ENCODE results near the gene USP3.
A peak's percentile ranks its signal among the peaks of the same experiment; 100 is the strongest.
"Not testable (repeated sequence)": the region's sequence is repeated elsewhere in the genome, so short reads cannot be mapped to it uniquely, and the experiment has no call there.

The USP3 gene

GRCh38 chr15:63530752-63531299 lies 26.4 kb downstream of the USP3 start:
- H3K79me2 ChIP-seq (ENCODE audit: low read length), result peaks cover 98% of the 10 kb centered on the region
- no peaks in the 10 kb centered on the region for H3K9me3 ChIP-seq (replicated peaks; ENCODE audit: insufficient read depth, low read length)
- H3K27ac ChIP-seq (ENCODE audit: low read length), result peak overlapping the region; percentile 2; the same call in 1 of the 2 replicates
- no peak for TF ChIP-seq EZH2phosphoT487 (IDR thresholded peaks at IDR 0.05; ENCODE audit: low read length)
- TF ChIP-seq CTCF (IDR thresholded peaks at IDR 0.05; ENCODE audit: low read length), result no peak
- no peak for TF ChIP-seq EZH2 (optimal IDR thresholded peaks at IDR 0.05; ENCODE audit: low read depth, low read length)
- H3K36me3 ChIP-seq (replicated peaks; ENCODE audit: insufficient read depth, low read length), result no peaks in the 10 kb centered on the region
- no peaks in the 10 kb centered on the region for H3K27me3 ChIP-seq (replicated peaks; ENCODE audit: insufficient read depth, low read length)
- no peaks in the 10 kb centered on the region for H3K9me2 ChIP-seq (replicated peaks; ENCODE audit: insufficient read depth, low read length)
- no peak for DNase-seq
- no peak overlapping the region for H3K9ac ChIP-seq (ENCODE audit: low read length)
- no peaks in the 10 kb centered on the region for H3F3A ChIP-seq (ENCODE audit: insufficient read depth, low read length)
- H3K4me2 ChIP-seq (ENCODE audit: low read depth, low read length), result peak overlapping the region; percentile 11
- H3K4me3 ChIP-seq (ENCODE audit: low read length), result no peak overlapping the region; the same call in 1 of the 2 replicates
- H4K20me1 ChIP-seq (ENCODE audit: insufficient read depth, low read length), result peaks cover under 1% of the 10 kb centered on the region; the same call in 1 of the 2 replicates
- peaks cover 20% of the 10 kb centered on the region for H3K4me1 ChIP-seq (ENCODE audit: low read length)
- H2AFZ ChIP-seq (ENCODE audit: low read length), result no peak overlapping the region

- Histone ChIP-seq H3K27me3 (replicated peaks; ENCODE audit: insufficient read depth, low read length) (no peaks in the 10 kb centered on the region), H3K27ac (ENCODE audit: low read length) (no peak overlapping the region), H3K79me2 (ENCODE audit: low read length) (peaks cover 96% of the 10 kb centered on the region), H3K4me1 (ENCODE audit: low read length) (peaks cover 26% of the 10 kb centered on the region), H3K36me3 (replicated peaks; ENCODE audit: insufficient read depth, low read length) (no peaks in the 10 kb centered on the region), H3K9ac (ENCODE audit: low read length) (no peak overlapping the region), H4K20me1 (ENCODE audit: insufficient read depth, low read length) (peaks cover 4% of the 10 kb centered on the region; the same call in 1 of the 2 replicates), H3K4me3 (ENCODE audit: low read length) (no peak overlapping the region), H2AFZ (ENCODE audit: low read length) (no peak overlapping the region), H3K9me3 (replicated peaks; ENCODE audit: insufficient read depth, low read length) (no peaks in the 10 kb centered on the region), H3K9me2 (replicated peaks; ENCODE audit: insufficient read depth, low read length) (no peaks in the 10 kb centered on the region), H3K4me2 (ENCODE audit: low read depth, low read length) (peak overlapping the region; percentile 11), H3F3A (ENCODE audit: insufficient read depth, low read length) (no peaks in the 10 kb centered on the region)
- TF ChIP-seq EZH2 (optimal IDR thresholded peaks at IDR 0.05; ENCODE audit: low read depth, low read length), result no peak
- TF ChIP-seq CTCF (IDR thresholded peaks at IDR 0.05; ENCODE audit: low read length), result peak; percentile 50
- no peak for DNase-seq
Measured at GRCh38 chr15:63531586-63531985, 27.2 kb downstream of the USP3 start.

GRCh38 chr15:63532307-63532744 lies 27.9 kb downstream of the USP3 start:
- no peak for TF ChIP-seq EZH2 (optimal IDR thresholded peaks at IDR 0.05; ENCODE audit: low read depth, low read length)
- no peak for TF ChIP-seq CTCF (IDR thresholded peaks at IDR 0.05; ENCODE audit: low read length)
- no peak for TF ChIP-seq EZH2phosphoT487 (IDR thresholded peaks at IDR 0.05; ENCODE audit: low read length)
- peaks cover 26% of the 10 kb centered on the region for H3K4me1 ChIP-seq (ENCODE audit: low read length)
- H3K27me3 ChIP-seq (replicated peaks; ENCODE audit: insufficient read depth, low read length), result no peaks in the 10 kb centered on the region
- H4K20me1 ChIP-seq (ENCODE audit: insufficient read depth, low read length), result peaks cover 4% of the 10 kb centered on the region; the same call in 1 of the 2 replicates
- H3K9ac ChIP-seq (ENCODE audit: low read length), result no peak overlapping the region
- no peaks in the 10 kb centered on the region for H3K9me3 ChIP-seq (replicated peaks; ENCODE audit: insufficient read depth, low read length)
- H2AFZ ChIP-seq (ENCODE audit: low read length), result no peak overlapping the region
- H3K4me2 ChIP-seq (ENCODE audit: low read depth, low read length), result no peak overlapping the region
- peaks cover 94% of the 10 kb centered on the region for H3K79me2 ChIP-seq (ENCODE audit: low read length)
- H3K36me3 ChIP-seq (replicated peaks; ENCODE audit: insufficient read depth, low read length), result no peaks in the 10 kb centered on the region
- no peak for DNase-seq
- H3F3A ChIP-seq (ENCODE audit: insufficient read depth, low read length), result no peaks in the 10 kb centered on the region
- no peaks in the 10 kb centered on the region for H3K9me2 ChIP-seq (replicated peaks; ENCODE audit: insufficient read depth, low read length)
- no peak overlapping the region for H3K27ac ChIP-seq (ENCODE audit: low read length)
- H3K4me3 ChIP-seq (ENCODE audit: low read length), result no peak overlapping the region

GRCh38 chr15:63534888-63535287 lies 30.5 kb downstream of the USP3 start:
- H3K9ac ChIP-seq (ENCODE audit: low read length); DNase-seq; H3K9me2 ChIP-seq (replicated peaks; ENCODE audit: insufficient read depth, low read length); H3K27me3 ChIP-seq (replicated peaks; ENCODE audit: insufficient read depth, low read length); H3K4me3 ChIP-seq (ENCODE audit: low read length); H4K20me1 ChIP-seq (ENCODE audit: insufficient read depth, low read length); H3K36me3 ChIP-seq (replicated peaks; ENCODE audit: insufficient read depth, low read length); H3K27ac ChIP-seq (ENCODE audit: low read length); H2AFZ ChIP-seq (ENCODE audit: low read length); H3F3A ChIP-seq (ENCODE audit: insufficient read depth, low read length); H3K9me3 ChIP-seq (replicated peaks; ENCODE audit: insufficient read depth, low read length): not testable (repeated sequence)
- Histone ChIP-seq H3K4me1 (ENCODE audit: low read length) (peaks cover 26% of the 10 kb centered on the region), H3K4me2 (ENCODE audit: low read depth, low read length) (0 out of 2 replicates have a peak overlapping the region, but pooled peaks have one; percentile 6), H3K79me2 (ENCODE audit: low read length) (peaks cover 82% of the 10 kb centered on the region)

All from MM.1S (cell line).